ENCODE data around the gene DOK1.

Gene DOK1

GRCh38 chr2:74599676-74600075 is 45.2 kb downstream of the DOK1 start:
- no peak for DNase-seq (ENCODE audit: low read depth in 2 of 2)

GRCh38 chr2:74602586-74603281 is 48.2 kb downstream of the DOK1 start:
- DNase-seq (ENCODE audit: low read depth in 2 of 2) = no peak

- no peak for DNase-seq (ENCODE audit: low read depth in 2 of 2)
Observed at GRCh38 chr2:74603282-74604000, 48.9 kb downstream of the DOK1 start.

DNA sequence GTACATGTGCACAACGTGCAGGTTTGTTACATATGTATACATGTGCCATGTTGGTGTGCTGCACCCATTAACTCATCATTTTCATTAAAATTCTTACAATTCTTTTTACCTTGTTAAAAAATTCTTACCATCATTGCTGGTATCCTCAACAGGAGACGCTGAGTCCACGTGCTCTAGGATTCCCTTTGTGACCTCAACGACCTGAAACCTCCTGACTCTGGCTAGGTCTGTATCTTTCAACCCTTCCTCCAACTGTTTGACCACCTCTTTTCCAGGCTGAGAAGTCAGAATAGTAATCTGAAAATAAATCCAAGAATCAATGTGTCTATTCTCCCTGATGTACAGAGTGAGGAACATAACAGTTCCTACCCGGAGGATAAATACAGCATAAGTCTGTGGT is 52.4 kb downstream of the DOK1 start:
- DNase-seq (ENCODE audit: low read depth in 2 of 2) = no peak

All from stimulated activated CD8-positive, alpha-beta memory T cell treated with anti-CD3 and anti-CD28 coated beads, Interleukin-7, amount 100 ng/mL, for 1 hour (primary cell).